Fibroblast of skin of left quadriceps (primary cell): ENCODE measurements around the gene NPR3.
A peak's percentile ranks its signal among the peaks of the same experiment; 100 is the strongest.

ENCODE experiments used
- DNase-seq, 2 experiments: peaks; one replicate each; pipeline ENCODE4 v3.0.0-alpha.2; 2013; ENCODE audit warnings: low read depth in 2 of 2

The NPR3 gene

DNA sequence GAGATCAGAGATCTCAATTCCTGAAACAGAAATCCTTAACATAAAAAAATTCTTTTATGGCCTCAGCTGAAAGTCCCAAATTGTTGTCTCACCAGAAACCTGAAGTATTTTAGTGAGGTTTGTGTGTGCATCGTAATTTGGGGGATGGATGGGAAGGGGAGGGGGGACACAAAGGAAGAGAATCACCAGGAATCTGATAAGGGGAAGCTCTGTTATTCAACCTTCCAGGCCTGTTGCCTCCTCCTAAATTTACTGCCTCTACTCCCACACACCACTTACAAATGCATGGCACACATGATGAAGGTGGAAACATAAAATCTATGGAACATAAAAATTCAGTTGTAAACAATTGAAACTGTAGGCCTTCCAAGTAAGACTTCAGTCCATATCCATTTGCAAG lies 97.7 kb downstream of the NPR3 start:
- no peak for DNase-seq

DNA sequence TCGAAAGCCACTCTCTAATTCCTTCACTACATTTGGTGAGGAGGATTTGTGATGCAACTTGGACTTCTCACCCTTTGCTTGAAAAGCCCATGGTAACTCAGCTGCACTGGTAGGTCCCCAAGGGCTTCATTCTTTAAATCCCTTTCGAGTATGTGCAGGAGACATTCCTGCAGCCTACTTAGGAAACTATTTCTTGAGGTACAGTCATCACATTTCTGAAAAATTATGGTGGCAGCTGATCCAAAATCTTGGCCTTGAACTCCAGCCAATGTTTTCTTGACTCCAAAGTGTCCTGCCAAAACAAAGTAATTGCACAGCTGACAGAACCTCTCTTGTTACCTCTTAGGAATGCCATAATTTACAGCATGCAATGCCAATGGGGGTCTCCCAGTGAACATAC lies 99.7 kb downstream of the NPR3 start:
- peak; percentile 95 for DNase-seq

- no peak for DNase-seq
These were observed 101.3 kb downstream of the NPR3 start for GRCh38 chr5:32812399-32812798.

DNA sequence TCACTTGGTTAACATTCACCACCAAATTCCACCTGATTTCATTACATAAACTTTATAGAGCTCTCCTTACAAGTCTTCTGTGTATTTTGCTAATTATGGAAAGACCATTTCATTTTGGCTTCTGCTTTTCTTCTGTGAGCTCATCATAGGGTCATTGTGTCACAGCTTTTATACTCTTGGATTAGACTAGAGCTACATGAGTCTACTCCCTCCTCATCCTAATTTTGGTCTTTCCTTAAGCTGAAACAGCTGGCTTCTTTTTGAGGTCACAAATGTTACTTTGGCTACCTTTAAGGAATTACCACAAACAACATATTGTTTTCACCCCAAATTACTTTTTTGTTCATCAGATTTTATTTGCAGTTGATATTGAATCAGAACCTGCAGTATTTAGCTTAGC lies 103.0 kb downstream of the NPR3 start:
- no peak for DNase-seq

DNA sequence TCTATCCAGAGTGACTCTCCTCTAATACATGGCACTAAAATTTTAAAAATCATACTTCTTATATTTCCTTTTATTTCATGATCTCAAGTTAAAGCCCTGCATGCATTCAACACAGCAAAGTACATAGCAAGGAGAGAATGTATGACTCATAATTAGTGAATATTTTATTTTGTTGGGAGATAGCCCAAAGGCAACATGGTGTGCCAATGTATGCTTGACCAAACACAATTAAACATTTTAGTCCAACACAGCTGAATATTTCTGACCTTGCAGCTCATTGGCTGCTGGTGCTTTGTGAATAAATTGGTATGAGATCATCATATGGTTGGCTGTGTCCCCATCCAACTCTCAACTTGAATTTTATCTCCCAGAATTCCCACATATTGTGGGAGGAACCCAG lies 103.5 kb downstream of the NPR3 start:
- DNase-seq = peak; percentile 55 to 57

DNA sequence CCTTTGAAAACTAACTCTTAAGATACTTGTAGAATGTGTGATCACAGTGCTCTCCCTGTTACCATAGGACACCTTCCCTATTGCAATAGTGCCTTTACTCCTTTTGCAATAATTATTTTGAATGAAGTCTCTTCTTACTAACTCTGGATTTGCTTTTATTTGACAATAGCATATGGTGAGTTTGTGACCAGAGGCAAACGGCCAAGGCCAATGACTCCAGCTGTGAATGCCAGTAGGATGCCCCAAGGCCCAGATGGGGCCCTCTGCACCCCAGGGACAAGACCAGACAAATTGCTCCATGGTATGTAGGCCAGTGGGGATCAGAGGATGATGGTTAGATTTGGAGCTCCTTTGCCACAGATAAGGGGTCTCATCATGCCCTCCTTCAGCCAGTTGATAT lies 116.9 kb downstream of the NPR3 start:
- no peak for DNase-seq

- no peak for DNase-seq
These were observed 117.4 kb downstream of the NPR3 start for GRCh38 chr5:32828492-32828891.

- no peak for DNase-seq
These were observed 120.5 kb downstream of the NPR3 start for GRCh38 chr5:32831624-32832023.

DNA sequence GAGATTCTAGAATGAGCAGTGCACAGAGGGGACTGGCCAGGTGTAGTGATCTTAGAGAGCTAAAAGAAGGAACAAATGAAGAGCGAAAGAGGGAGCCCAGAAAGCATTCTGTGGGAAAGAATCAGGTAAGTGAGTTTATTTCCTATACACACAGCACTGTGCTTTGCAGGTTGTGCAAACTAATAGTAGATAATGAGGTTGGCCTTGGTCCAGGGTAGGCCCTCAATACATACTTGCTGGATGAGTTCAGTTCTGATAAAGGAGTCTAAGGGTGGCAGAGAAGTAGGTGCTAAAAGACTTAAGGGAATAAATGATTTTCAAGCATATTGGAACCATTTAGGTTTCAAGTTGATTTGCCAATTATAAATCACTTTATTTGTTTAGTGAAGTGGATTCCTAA lies 122.0 kb downstream of the NPR3 start:
- no peak for DNase-seq

- no peak for DNase-seq
These were observed 122.5 kb downstream of the NPR3 start for GRCh38 chr5:32833663-32834062.

DNA sequence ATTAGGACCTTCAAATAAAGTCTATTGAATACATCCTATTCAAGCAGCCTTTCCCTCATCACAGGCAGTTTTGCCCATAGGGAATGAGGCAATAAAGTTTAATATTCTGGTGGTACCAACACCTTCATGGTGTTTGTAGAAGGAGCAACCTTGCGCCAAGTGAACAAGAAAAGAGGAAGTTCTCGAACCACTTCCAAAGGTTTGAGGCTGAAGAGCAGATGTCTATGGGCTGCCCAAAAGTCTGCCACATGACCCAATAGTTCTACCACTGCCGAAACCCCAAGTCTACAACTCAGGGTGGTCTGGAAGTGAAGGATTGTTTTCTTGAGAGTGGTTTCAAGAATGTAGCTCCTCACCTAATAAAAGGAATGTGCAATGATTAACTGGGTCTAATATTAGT lies 123.1 kb downstream of the NPR3 start:
- DNase-seq = no peak

DNA sequence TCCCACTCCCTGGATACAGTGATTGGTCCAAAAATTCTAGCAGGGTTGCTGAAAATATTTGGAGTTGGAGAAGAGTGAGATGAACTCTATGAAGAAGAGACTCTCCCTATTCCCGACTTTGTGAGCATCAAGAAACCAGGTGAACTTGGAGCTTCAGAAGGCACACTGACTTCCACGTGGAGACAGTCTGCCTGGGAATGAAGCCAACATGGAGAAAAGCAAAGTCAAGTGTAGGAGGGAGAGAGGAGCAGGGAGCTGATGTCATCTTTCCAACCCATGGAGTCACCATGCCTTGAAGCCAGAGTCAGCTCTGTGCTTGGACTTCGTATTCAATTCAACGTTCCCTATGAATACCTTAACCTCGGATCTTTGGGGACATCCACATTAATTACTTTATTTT lies 125.1 kb downstream of the NPR3 start:
- DNase-seq = no peak

DNA sequence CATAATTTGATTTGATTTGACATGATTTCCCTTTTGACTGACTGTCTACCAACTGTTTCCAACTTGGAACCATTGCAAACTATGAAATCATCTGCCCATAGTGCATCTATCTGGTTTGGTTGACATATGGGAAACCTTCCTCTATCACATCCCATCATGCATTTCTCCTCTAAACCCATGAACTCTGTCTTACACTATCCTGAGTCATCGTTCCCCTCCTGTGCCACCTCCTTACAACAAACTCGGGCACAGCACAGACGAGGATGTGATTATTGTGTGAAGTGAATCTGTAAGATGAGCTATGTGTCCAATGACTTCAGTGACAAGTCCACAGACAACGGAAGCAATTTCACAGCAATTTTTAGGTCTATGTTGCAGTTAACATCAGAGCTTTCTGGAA lies 126.1 kb downstream of the NPR3 start:
- DNase-seq = no peak

- no peak for DNase-seq
These were observed 128.0 kb downstream of the NPR3 start for GRCh38 chr5:32839106-32839505.

DNA sequence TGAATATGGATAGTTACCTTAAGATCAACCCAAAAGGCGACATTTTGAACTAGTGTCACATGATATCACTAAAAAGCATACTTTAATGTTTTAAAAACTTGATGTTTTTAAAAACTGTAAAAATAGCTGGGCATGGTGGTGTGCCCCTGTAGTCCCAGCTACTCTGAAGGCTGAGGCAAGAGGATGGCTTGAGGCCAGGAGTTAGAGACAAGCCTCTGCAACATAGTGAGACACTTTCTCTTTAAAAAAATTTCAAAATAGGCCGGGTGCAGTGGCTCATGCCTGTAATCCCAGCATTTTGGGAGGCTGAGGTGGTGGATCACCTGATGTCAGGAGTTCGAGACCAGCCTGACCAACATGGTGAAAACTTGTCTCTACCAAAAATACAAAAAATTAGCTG lies 129.5 kb downstream of the NPR3 start:
- no peak for DNase-seq
